Lower leg skin (tissue), 3 donors: ENCODE results near the gene CKM.

Experiments
- CTCF ChIP-seq, 3 donors: fragments of 450-650 bp; IDR thresholded peaks; one replicate each; pipeline ENCODE4 v1.5.1; 2016; ENCODE audit warnings: antibody characterized with exemption in 3 of 3, mild to moderate bottlenecking in 3 of 3, moderate library complexity in 2 of 3
- POLR2A ChIP-seq, 2 donors: fragments of 450-650 bp; IDR thresholded peaks; one replicate each; pipeline ENCODE4 v1.6.1; 2016 to 2017; ENCODE audit warnings: antibody characterized with exemption in 2 of 2, mild to moderate bottlenecking in 1 of 2, moderate library complexity in 1 of 2

GRCh38 chr19:45352914-45353796, 30.5 kb upstream of the CKM start:
- TF ChIP-seq POLR2A (IDR thresholded peaks at IDR 0.05) (no peak), CTCF (IDR thresholded peaks at IDR 0.05) (no peak)
